Heart left ventricle (tissue), 13 donors: ENCODE results near the gene SMARCA5.

ENCODE experiments used
- CTCF ChIP-seq, 12 donors: fragments of 200-600 bp; sonication (generic) in 4 of 12; IDR thresholded peaks; one replicate each; pipeline versions ENCODE4 v1.5.0 to v1.8.0; 2018 to 2022; ENCODE audit warnings: antibody characterized with exemption in 12 of 12, mild to moderate bottlenecking in 5 of 12
- POLR2A ChIP-seq, 2 donors: fragments of 450-650 bp; IDR thresholded peaks; one replicate each; pipeline ENCODE4 v1.6.1; 2017; ENCODE audit warnings: antibody characterized with exemption in 2 of 2, mild to moderate bottlenecking in 2 of 2, moderate library complexity in 2 of 2
- donor health status: ischemic (EF 13 %, LVEDD 7.1; RV severe dilation, severe dysfunction).
- donor health status: DM: no; HTN: yes; CAD: no.
- donor health status: DM: no; HTN: no; CAD: no.
- donor health status: ischemic (EF 25% LVEDD 6.9; RV normal size, moderate dysfunction).
- donor health status: ischemic (EF 25% LVEDD 5.7; RV mildly dilated, moderate dysfunction).
- donor health status: ischemic (EF 35%, LVEDD 5.7; RV mildly dilated, moderate dysfunction).
- donor health status: nonischemic (EF 11% LVEDD 7.7; RV severe dilation, severe dysfunction).
- donor health status: DM: yes; HTN: yes; CAD: no.
- donor health status: PGD.
- donor health status: ischemic (EF 29% LVEDD 5.4; RV normal size, mild dysfunction).
- donor health status: nonischemic (EF 23%, LVEDD 6.1; RV moderate dilation, normal function).

GRCh38 chr4:143498021-143498420 is 15.5 kb upstream of the SMARCA5 start:
- TF ChIP-seq CTCF (IDR thresholded peaks at IDR 0.05) = no peak
- TF ChIP-seq POLR2A (IDR thresholded peaks at IDR 0.05) = no peak
